Fibroblast of lung (primary cell): ENCODE data around the gene TXNDC16. TPM values are rescaled to one million over a fixed set of nuclear protein-coding genes. Genes with fewer than 3 reads are reported as not detected.

Experiments used
- DNase-seq, 2 donors: peaks; one replicate each; pipeline versions ENCODE4 v3.0.0 to v3.0.0-alpha.2; 2010; ENCODE audit warnings: low read depth in 2 of 2
- H2AFZ ChIP-seq: 2 replicates; pipeline ENCODE4 v1.5.1; 2012; ENCODE audit warnings: low read length, control low read depth, inconsistent platforms
- H3K27ac ChIP-seq: 2 replicates; pipeline ENCODE4 v1.5.1; 2011; ENCODE audit warnings: low read length, control low read depth; ENCODE audit not compliant: insufficient read depth
- H3K27me3 ChIP-seq: 2 replicates; pipeline ENCODE4 v1.5.1; 2011; ENCODE audit warnings: mild to moderate bottlenecking, low read length; ENCODE audit not compliant: control insufficient read depth, insufficient read depth
- H3K36me3 ChIP-seq: 2 replicates; pipeline ENCODE4 v1.5.1; 2011; ENCODE audit warnings: low read length; ENCODE audit not compliant: control insufficient read depth, insufficient read depth
- H3K4me1 ChIP-seq: 2 replicates; pipeline ENCODE4 v1.5.1; 2011; ENCODE audit warnings: low read length; ENCODE audit not compliant: control insufficient read depth, insufficient read depth; ENCODE audit errors: extremely low read depth
- H3K4me2 ChIP-seq: 2 replicates; pipeline ENCODE4 v1.5.1; 2011; ENCODE audit warnings: low read length, control low read depth; ENCODE audit not compliant: insufficient read depth; ENCODE audit errors: extremely low read depth
- H3K4me3 ChIP-seq, 4 experiments: fragments of 200-600 bp in 1 of 4; sonication (generic) in 1 of 4; replicated peaks in 1 of 4; 2 replicates each; pipeline ENCODE4 v1.5.1; 2011 to 2016; ENCODE audit warnings: low read length in 4 of 4, low read depth in 3 of 4, mild to moderate bottlenecking in 3 of 4, control low read depth in 2 of 4, inconsistent platforms in 1 of 4, mixed read lengths in 1 of 4; ENCODE audit not compliant: insufficient read depth in 1 of 4; ENCODE audit errors: control extremely low read depth in 1 of 4
- H3K79me2 ChIP-seq: 2 replicates; pipeline ENCODE4 v1.5.1; 2012; ENCODE audit warnings: mild to moderate bottlenecking, low read length, inconsistent platforms; ENCODE audit not compliant: control insufficient read depth, insufficient read depth
- H3K9ac ChIP-seq: 2 replicates; pipeline ENCODE4 v1.5.1; 2011; ENCODE audit warnings: mild to moderate bottlenecking, low read length, control low read depth; ENCODE audit not compliant: insufficient read depth
- H3K9me3 ChIP-seq: 2 replicates; pipeline ENCODE4 v1.5.1; 2012; ENCODE audit warnings: low read depth, low read length; ENCODE audit not compliant: control insufficient read depth, insufficient read depth
- H4K20me1 ChIP-seq: 2 replicates; pipeline ENCODE4 v1.5.1; 2011; ENCODE audit warnings: low read length; ENCODE audit not compliant: control insufficient read depth, insufficient read depth; ENCODE audit errors: extremely low read depth
- EZH2 ChIP-seq: IDR thresholded peaks from 2 replicates; pipeline ENCODE4 v1.5.1; 2012; ENCODE audit warnings: low read length, control low read depth, mild to moderate bottlenecking; ENCODE audit errors: missing control alignments
- polyA plus RNA-seq, 2 donors: library from polyadenylated mRNA; depleted of rRNA in 1 of 2; stranded (reverse) in 1 of 2; unstranded in 1 of 2; fragments of >200 nt; gene quantifications; 2 replicates each; pipeline ENCODE4 v1.2.1, GENCODE V29; 2011 to 2012; ENCODE audit warnings: missing spikeins in 1 of 2
- total RNA-seq: library from RNA; depleted of rRNA; stranded (reverse); fragments of >200 nt; gene quantifications from 2 replicates; pipeline ENCODE4 v1.2.1, GENCODE V29; 2014
- TF ChIP-seq, protein P1 (sequence below), 2 donors: IDR thresholded peaks in 1 of 2; conservative IDR thresholded peaks in 1 of 2; 1 replicate in 1 of 2; 2 replicates in 1 of 2; pipeline ENCODE4 v1.5.1; 2011 to 2012; ENCODE audit warnings: low read length in 2 of 2, control low read depth in 1 of 2, inconsistent platforms in 1 of 2, low read depth in 1 of 2, mild to moderate bottlenecking in 1 of 2

The TXNDC16 gene
- total and polyA plus RNA-seq, 2 donors (not counting 1 experiment from before 2014, with no cell fraction given): 3.0 to 6.6 TPM

DNA sequence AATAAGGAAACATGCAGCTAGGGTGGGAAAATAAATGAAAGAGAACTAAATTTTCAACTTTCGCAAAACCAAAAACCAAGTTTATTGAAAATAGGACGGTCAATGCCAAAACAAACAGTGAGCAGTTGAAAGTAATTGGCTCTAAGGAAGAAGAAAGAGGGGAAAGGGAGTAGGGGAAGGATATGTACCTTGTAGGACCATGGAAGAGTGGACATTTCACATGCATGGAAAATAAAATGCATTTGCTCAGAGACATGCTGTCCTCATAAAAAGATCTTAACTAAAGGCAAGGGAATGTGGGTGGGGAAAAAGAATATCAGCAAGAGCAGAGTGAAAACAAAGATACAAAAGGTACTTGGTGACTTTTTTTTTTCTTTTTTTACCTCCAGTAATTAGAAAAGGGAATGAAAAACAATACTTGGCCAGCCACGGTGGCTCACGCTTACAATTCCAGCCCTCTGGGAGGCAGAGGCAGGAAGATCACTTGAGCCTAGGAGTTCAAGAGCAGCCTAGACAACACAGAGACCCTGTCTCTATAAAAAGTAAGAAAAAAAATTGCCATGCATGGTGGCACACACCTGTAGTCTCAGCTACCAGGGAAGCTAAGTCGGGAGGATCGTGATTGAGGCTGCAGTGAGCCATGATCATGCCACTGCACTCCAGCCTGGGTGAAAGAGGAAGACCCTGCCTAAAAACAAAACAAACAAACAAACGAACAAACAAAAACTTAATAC, 6.6 kb downstream of the TXNDC16 start:
- no peak overlapping the region for H2AFZ ChIP-seq
- H3K4me1 ChIP-seq: no peaks in the 10 kb centered on the region
- H4K20me1 ChIP-seq: no peaks in the 10 kb centered on the region
- no peaks in the 10 kb centered on the region for H3K36me3 ChIP-seq
- H3K9ac ChIP-seq: no peak overlapping the region
- TF ChIP-seq, protein P1, sequence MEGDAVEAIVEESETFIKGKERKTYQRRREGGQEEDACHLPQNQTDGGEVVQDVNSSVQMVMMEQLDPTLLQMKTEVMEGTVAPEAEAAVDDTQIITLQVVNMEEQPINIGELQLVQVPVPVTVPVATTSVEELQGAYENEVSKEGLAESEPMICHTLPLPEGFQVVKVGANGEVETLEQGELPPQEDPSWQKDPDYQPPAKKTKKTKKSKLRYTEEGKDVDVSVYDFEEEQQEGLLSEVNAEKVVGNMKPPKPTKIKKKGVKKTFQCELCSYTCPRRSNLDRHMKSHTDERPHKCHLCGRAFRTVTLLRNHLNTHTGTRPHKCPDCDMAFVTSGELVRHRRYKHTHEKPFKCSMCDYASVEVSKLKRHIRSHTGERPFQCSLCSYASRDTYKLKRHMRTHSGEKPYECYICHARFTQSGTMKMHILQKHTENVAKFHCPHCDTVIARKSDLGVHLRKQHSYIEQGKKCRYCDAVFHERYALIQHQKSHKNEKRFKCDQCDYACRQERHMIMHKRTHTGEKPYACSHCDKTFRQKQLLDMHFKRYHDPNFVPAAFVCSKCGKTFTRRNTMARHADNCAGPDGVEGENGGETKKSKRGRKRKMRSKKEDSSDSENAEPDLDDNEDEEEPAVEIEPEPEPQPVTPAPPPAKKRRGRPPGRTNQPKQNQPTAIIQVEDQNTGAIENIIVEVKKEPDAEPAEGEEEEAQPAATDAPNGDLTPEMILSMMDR (conservative IDR thresholded peaks at IDR 0.05 in 1 of 2, IDR thresholded peaks at IDR 0.05 in 1 of 2; ENCODE audit: low read depth in 1 of 2, low read length in 2 of 2): no peak
- no peak for TF ChIP-seq EZH2
- no peak overlapping the region for H3K27ac ChIP-seq
- DNase-seq: no peak
- no peaks in the 10 kb centered on the region for H3K79me2 ChIP-seq
- no peaks in the 10 kb centered on the region for H3K27me3 ChIP-seq
- H3K9me3 ChIP-seq: no peaks in the 10 kb centered on the region
- no peak overlapping the region for H3K4me2 ChIP-seq
- no peak overlapping the region for H3K4me3 ChIP-seq

GRCh38 chr14:52538623-52539022, 13.7 kb downstream of the TXNDC16 start:
- Histone ChIP-seq H3K9me3 (no peaks in the 10 kb centered on the region), H3K4me2 (no peak overlapping the region), H3K27me3 (no peaks in the 10 kb centered on the region), H4K20me1 (no peaks in the 10 kb centered on the region), H3K4me3 (no peak overlapping the region), H2AFZ (no peak overlapping the region), H3K4me1 (no peaks in the 10 kb centered on the region), H3K27ac (no peak overlapping the region), H3K36me3 (no peaks in the 10 kb centered on the region), H3K9ac (no peak overlapping the region), H3K79me2 (no peaks in the 10 kb centered on the region)
- DNase-seq: no peak
- TF ChIP-seq EZH2: no peak
- TF ChIP-seq, protein P1 (conservative IDR thresholded peaks at IDR 0.05 in 1 of 2, IDR thresholded peaks at IDR 0.05 in 1 of 2; ENCODE audit: low read depth in 1 of 2, low read length in 2 of 2): no peak

- Histone ChIP-seq H3K79me2 (no peaks in the 10 kb centered on the region), H3K4me2 (no peak overlapping the region), H4K20me1 (no peaks in the 10 kb centered on the region), H3K9ac (no peak overlapping the region), H3K4me3 (no peak overlapping the region), H2AFZ (no peak overlapping the region), H3K36me3 (no peaks in the 10 kb centered on the region), H3K27me3 (no peaks in the 10 kb centered on the region), H3K27ac (no peak overlapping the region), H3K9me3 (no peaks in the 10 kb centered on the region), H3K4me1 (no peaks in the 10 kb centered on the region)
- TF ChIP-seq, protein P1 (conservative IDR thresholded peaks at IDR 0.05 in 1 of 2, IDR thresholded peaks at IDR 0.05 in 1 of 2; ENCODE audit: low read depth in 1 of 2, low read length in 2 of 2): no peak
- no peak for TF ChIP-seq EZH2
- peak in 1 of 2 donors; percentile 6 for DNase-seq
These were observed 16.0 kb downstream of the TXNDC16 start for GRCh38 chr14:52536269-52536668.
